ENCODE measurements around the gene EME2. TPM values are rescaled to one million over a fixed set of nuclear protein-coding genes. Genes with fewer than 3 reads are reported as not detected.

Gene EME2
- total and polyA plus RNA-seq, 2 donors = 6.3 to 8.1 TPM

- WGBS = 58% methylated on average over 9 of the region's 9 CpGs
- Histone ChIP-seq H3K27ac (ENCODE audit: low read depth) (no peak overlapping the region), H3K4me1 (ENCODE audit: insufficient read depth) (no peaks in the 10 kb centered on the region), H3K4me3 (ENCODE audit: low read depth, low read length) (no peak overlapping the region), H3K36me3 (ENCODE audit: insufficient read depth) (no peaks in the 10 kb centered on the region)
- DNase-seq (ENCODE audit: extremely low spot score) = no peak
Measured at GRCh38 chr16:1823821-1824220, 51.2 kb downstream of the EME2 start.

GRCh38 chr16:1825381-1825863 lies 52.8 kb downstream of the EME2 start:
- no peaks in the 10 kb centered on the region for H3K4me1 ChIP-seq (ENCODE audit: insufficient read depth)
- H3K36me3 ChIP-seq (ENCODE audit: insufficient read depth) = no peaks in the 10 kb centered on the region
- DNase-seq (ENCODE audit: extremely low spot score) = no peak
- no peak overlapping the region for H3K4me3 ChIP-seq (ENCODE audit: low read depth, low read length)
- 73% methylated on average over 15 of the region's 15 CpGs for WGBS
- no peak overlapping the region for H3K27ac ChIP-seq (ENCODE audit: low read depth)

Small RNA genes within 50 kb of the gene (small RNA-seq; reads per million reads assigned to genes)
- gene MIR3177 = 0.18 reads per million

Other genes with a start within 250 kb of the EME2 start
- 10.0 TPM for gene TMEM204, start 239.1 kb upstream of the EME2 start, total RNA-seq
- gene TMEM204, start 239.1 kb upstream of the EME2 start, polyA plus RNA-seq = 66.0 TPM
- 22.2 TPM for gene IFT140, start 160.7 kb upstream of the EME2 start, total RNA-seq
- gene IFT140, start 160.7 kb upstream of the EME2 start, polyA plus RNA-seq = 18.3 TPM
- gene CRAMP1, start 160.4 kb upstream of the EME2 start, total RNA-seq = 10.3 TPM
- 11.2 TPM for gene CRAMP1, start 160.4 kb upstream of the EME2 start, polyA plus RNA-seq
- 37.3 TPM for gene JPT2, start 94.5 kb upstream of the EME2 start, total RNA-seq
- 30.7 TPM for gene JPT2, start 94.5 kb upstream of the EME2 start, polyA plus RNA-seq
- 36.8 TPM for gene MAPK8IP3, start 66.6 kb upstream of the EME2 start, total RNA-seq
- gene MAPK8IP3, start 66.6 kb upstream of the EME2 start, polyA plus RNA-seq = 47.0 TPM
- 19.1 TPM for gene NME3, start 1.3 kb upstream of the EME2 start, total RNA-seq
- gene NME3, start 1.3 kb upstream of the EME2 start, polyA plus RNA-seq = 121 TPM
- gene MRPS34, start 324 bp downstream of the EME2 start, total RNA-seq = 21.9 TPM
- gene MRPS34, start 324 bp downstream of the EME2 start, polyA plus RNA-seq = 98.2 TPM
- gene SPSB3, start 9.8 kb downstream of the EME2 start, total RNA-seq = 29.2 TPM
- 81.7 TPM for gene SPSB3, start 9.8 kb downstream of the EME2 start, polyA plus RNA-seq
- gene NUBP2, start 10.2 kb downstream of the EME2 start, total RNA-seq = 29.5 TPM
- gene NUBP2, start 10.2 kb downstream of the EME2 start, polyA plus RNA-seq = 82.0 TPM
- 0.11 TPM for gene IGFALS, start 20.9 kb downstream of the EME2 start, total RNA-seq
- 0.22 TPM for gene IGFALS, start 20.9 kb downstream of the EME2 start, polyA plus RNA-seq
- gene HAGH, start 54.0 kb downstream of the EME2 start, total RNA-seq = 20.9 TPM
- 96.0 TPM for gene HAGH, start 54.0 kb downstream of the EME2 start, polyA plus RNA-seq
- 35.2 TPM for gene FAHD1, start 54.4 kb downstream of the EME2 start, total RNA-seq
- 34.0 TPM for gene FAHD1, start 54.4 kb downstream of the EME2 start, polyA plus RNA-seq
- gene MEIOB, start 99.4 kb downstream of the EME2 start, total RNA-seq = not detected
- not detected for gene MEIOB, start 99.4 kb downstream of the EME2 start, polyA plus RNA-seq
- gene HS3ST6, start 145.6 kb downstream of the EME2 start, total RNA-seq = 1.8 TPM
- gene HS3ST6, start 145.6 kb downstream of the EME2 start, polyA plus RNA-seq = 1.6 TPM
- 4.0 TPM for gene MSRB1, start 170.4 kb downstream of the EME2 start, total RNA-seq
- gene MSRB1, start 170.4 kb downstream of the EME2 start, polyA plus RNA-seq = 107 TPM
- 1.2 TPM for gene RPL3L, start 181.9 kb downstream of the EME2 start, total RNA-seq
- not detected for gene RPL3L, start 181.9 kb downstream of the EME2 start, polyA plus RNA-seq
- gene NDUFB10, start 186.7 kb downstream of the EME2 start, total RNA-seq = 71.2 TPM
- 308 TPM for gene NDUFB10, start 186.7 kb downstream of the EME2 start, polyA plus RNA-seq
- 888 TPM for gene RPS2, start 192.0 kb downstream of the EME2 start, total RNA-seq
- 3,347 TPM for gene RPS2, start 192.0 kb downstream of the EME2 start, polyA plus RNA-seq
- not detected for gene RNF151, start 194.0 kb downstream of the EME2 start, total RNA-seq
- not detected for gene RNF151, start 194.0 kb downstream of the EME2 start, polyA plus RNA-seq
- 10.9 TPM for gene TBL3, start 199.2 kb downstream of the EME2 start, total RNA-seq
- 50.6 TPM for gene TBL3, start 199.2 kb downstream of the EME2 start, polyA plus RNA-seq
- not detected for gene NOXO1, start 208.7 kb downstream of the EME2 start, total RNA-seq
- gene NOXO1, start 208.7 kb downstream of the EME2 start, polyA plus RNA-seq = 0.16 TPM
- 7.7 TPM for gene GFER, start 211.4 kb downstream of the EME2 start, total RNA-seq
- gene GFER, start 211.4 kb downstream of the EME2 start, polyA plus RNA-seq = 27.8 TPM
- 2.0 TPM for gene SYNGR3, start 217.2 kb downstream of the EME2 start, total RNA-seq
- gene SYNGR3, start 217.2 kb downstream of the EME2 start, polyA plus RNA-seq = 1.8 TPM
- 6.3 TPM for gene ZNF598, start 237.0 kb downstream of the EME2 start, total RNA-seq
- gene ZNF598, start 237.0 kb downstream of the EME2 start, polyA plus RNA-seq = 38.4 TPM
- not detected for gene NPW, start 247.0 kb downstream of the EME2 start, total RNA-seq
- gene NPW, start 247.0 kb downstream of the EME2 start, polyA plus RNA-seq = 0.08 TPM

All from urinary bladder (tissue), 4 donors.